Measurements from ENCODE around the gene PLGRKT.
"Not testable (repeated sequence)": the region's sequence is repeated elsewhere in the genome, so short reads cannot be mapped to it uniquely, and the experiment has no call there.

Gene PLGRKT

GRCh38 chr9:5450359-5451091, 12.8 kb upstream of the PLGRKT start, which contains the start of gene CD274:
CD274 (plus strand) TSS chr9:5450542; CDS start chr9:5456114, 5,572 bp downstream.
- peak; percentile 20 to 31 for DNase-seq

- DNase-seq: no peak
Measured at GRCh38 chr9:5449521-5450358, 12.0 kb upstream of the PLGRKT start.

- no peak for DNase-seq
Measured at GRCh38 chr9:5448461-5449435, 11.0 kb upstream of the PLGRKT start.

GRCh38 chr9:5448016-5448415, 10.3 kb upstream of the PLGRKT start:
- no peak for DNase-seq

GRCh38 chr9:5447337-5447736, 9.6 kb upstream of the PLGRKT start:
- no peak for DNase-seq

- no peak for DNase-seq
Measured at GRCh38 chr9:5446451-5447236, 8.9 kb upstream of the PLGRKT start.

GRCh38 chr9:5445886-5446285, 8.2 kb upstream of the PLGRKT start:
- no peak for DNase-seq

- DNase-seq: not testable (repeated sequence)
Measured at GRCh38 chr9:5445096-5445495, 7.4 kb upstream of the PLGRKT start.

GRCh38 chr9:5443850-5444249, 6.1 kb upstream of the PLGRKT start:
- DNase-seq: no peak

- no peak for DNase-seq
Measured at GRCh38 chr9:5442400-5443011, 4.8 kb upstream of the PLGRKT start.

- no peak for DNase-seq
Measured at GRCh38 chr9:5441043-5441442, 3.3 kb upstream of the PLGRKT start.

GRCh38 chr9:5440426-5440825, 2.7 kb upstream of the PLGRKT start:
- no peak for DNase-seq

GRCh38 chr9:5438301-5439162, 807 bp upstream of the PLGRKT start:
- no peak for DNase-seq

GRCh38 chr9:5436441-5436840, 1.3 kb downstream of the PLGRKT start:
- DNase-seq: no peak

GRCh38 chr9:5435912-5436311, 1.8 kb downstream of the PLGRKT start:
- DNase-seq: no peak

- DNase-seq: not testable (repeated sequence)
Measured at GRCh38 chr9:5433841-5434810, 3.6 kb downstream of the PLGRKT start.

GRCh38 chr9:5433328-5433727, 4.4 kb downstream of the PLGRKT start:
- DNase-seq: not testable (repeated sequence)

GRCh38 chr9:5432890-5433289, 4.8 kb downstream of the PLGRKT start:
- DNase-seq: not testable (repeated sequence)

GRCh38 chr9:5430912-5431311, 6.8 kb downstream of the PLGRKT start:
- no peak for DNase-seq

Data from NCI-H187 (cell line).